ENCODE data around the gene BCAR3. TPM values are rescaled to one million over a fixed set of nuclear protein-coding genes. Genes with fewer than 3 reads are reported as not detected.

BCAR3 gene
- total RNA-seq, result 10 to 100 TPM; 17.1 to 25.0 (median 22.9) TPM

GRCh38 chr1:93681101-93681988 lies at the start of gene BCAR3:
Gene BCAR3 (minus strand): TSS chr1:93681837. CDS start chr1:93674930, 6,907 bp downstream.
- H3K36me3 ChIP-seq, result no peaks in the 10 kb centered on the region
- DNase-seq (peak; percentile 43 to 51), ATAC-seq (peak; percentile 71 to 72)
- peak within 1 kb of the TSS; percentile 73 to 80 (median 77) for H3K27ac ChIP-seq
- TF ChIP-seq CTCF (IDR thresholded peaks at IDR 0.05 in 4 of 5, conservative IDR thresholded peaks at IDR 0.05 in 1 of 5) (peak in 4 of 5 experiments; percentile 14 to 56 (median 24)), POLR2A (IDR thresholded peaks at IDR 0.05) (peak; percentile 58 to 66)
- intact Hi-C loops (cut with DNase I; ENCODE audit: low total_unique reads) (loop anchor here (5.0 kb wide), 2 partner anchors 54 to 166 kb away; no protein-coding TSS in a partner anchor), in situ Hi-C loops (cut with MboI; ENCODE audit: low sequenced_read_pairs in 4 of 4) (no loop called here)
- no peaks in the 10 kb centered on the region for H3K27me3 ChIP-seq
- peaks cover 0 to 17% of the 10 kb centered on the region in 2 donors for H3K4me1 ChIP-seq
- no peaks in the 10 kb centered on the region for H3K9me3 ChIP-seq
- H3K4me3 ChIP-seq, result peak within 1 kb of the TSS; percentile 71 to 87 (median 82)

GRCh38 chr1:93730621-93731020 lies 49.0 kb upstream of the BCAR3 start:
- Histone ChIP-seq H3K27me3 (no peaks in the 10 kb centered on the region), H3K9me3 (no peaks in the 10 kb centered on the region), H3K4me1 (peaks cover 0 to 4% of the 10 kb centered on the region in 2 donors), H3K36me3 (no peaks in the 10 kb centered on the region), H3K4me3 (no peak overlapping the region), H3K27ac (no peak overlapping the region)
- intact Hi-C loops (cut with DNase I; ENCODE audit: low total_unique reads) (no loop called here), in situ Hi-C loops (cut with MboI; ENCODE audit: low sequenced_read_pairs in 4 of 4) (no loop called here)
- DNase-seq (no peak), ATAC-seq (no peak)
- TF ChIP-seq CTCF (IDR thresholded peaks at IDR 0.05 in 4 of 5, conservative IDR thresholded peaks at IDR 0.05 in 1 of 5), result no peak
- no peak for TF ChIP-seq POLR2A (IDR thresholded peaks at IDR 0.05)

- in situ Hi-C loops (cut with MboI; ENCODE audit: low sequenced_read_pairs in 4 of 4), result no loop called here
- no peak for ATAC-seq
- intact Hi-C loops (cut with DNase I; ENCODE audit: low total_unique reads), result no loop called here
Observed at GRCh38 chr1:93729906-93730305, 48.3 kb upstream of the BCAR3 start.

GRCh38 chr1:93729502-93729901 lies 47.9 kb upstream of the BCAR3 start:
- H3K4me1 ChIP-seq, result peaks cover 0 to 4% of the 10 kb centered on the region in 2 donors
- DNase-seq (no peak), ATAC-seq (no peak)
- H3K4me3 ChIP-seq, result no peak overlapping the region
- in situ Hi-C loops (cut with MboI; ENCODE audit: low sequenced_read_pairs in 4 of 4) (no loop called here), intact Hi-C loops (cut with DNase I; ENCODE audit: low total_unique reads) (no loop called here)
- H3K27ac ChIP-seq, result no peak overlapping the region
- H3K9me3 ChIP-seq, result no peaks in the 10 kb centered on the region
- H3K27me3 ChIP-seq, result no peaks in the 10 kb centered on the region
- no peak for TF ChIP-seq POLR2A (IDR thresholded peaks at IDR 0.05)
- TF ChIP-seq CTCF (IDR thresholded peaks at IDR 0.05 in 4 of 5, conservative IDR thresholded peaks at IDR 0.05 in 1 of 5), result no peak
- H3K36me3 ChIP-seq, result no peaks in the 10 kb centered on the region

More at GRCh38 chr1:93729906-93730305, 48.3 kb upstream of the BCAR3 start:
- DNase-seq, result no peak
- Histone ChIP-seq H3K27me3 (no peaks in the 10 kb centered on the region), H3K27ac (no peak overlapping the region), H3K4me3 (no peak overlapping the region), H3K36me3 (no peaks in the 10 kb centered on the region), H3K4me1 (peaks cover 0 to 4% of the 10 kb centered on the region in 2 donors), H3K9me3 (no peaks in the 10 kb centered on the region)
- TF ChIP-seq POLR2A (IDR thresholded peaks at IDR 0.05) (no peak), CTCF (IDR thresholded peaks at IDR 0.05 in 4 of 5, conservative IDR thresholded peaks at IDR 0.05 in 1 of 5) (no peak)

Data from gastrocnemius medialis (tissue), 4 donors.